ENCODE data around the gene LARP1.

GRCh38 chr5:154734370-154735248 lies 20.6 kb upstream of the LARP1 start:
- TF ChIP-seq GATAD2A (IDR thresholded peaks at IDR 0.05) (no peak), KLF6 (CRISPR knock-in tag; IDR thresholded peaks at IDR 0.05; ENCODE audit: borderline replicate concordance) (no peak)
